HepG2 (cell line): ENCODE results near the gene CDC26. TPM values are rescaled to one million over a fixed set of nuclear protein-coding genes. Genes with fewer than 3 reads are reported as not detected.

ENCODE experiments used
- ARHGAP35 ChIP-seq: sonication (generic); formaldehyde crosslinking; IDR thresholded peaks from 2 replicates; pipeline ENCODE4 v1.9.0; 2022; ENCODE audit warnings: mild to moderate bottlenecking, inconsistent platforms, moderate library complexity, missing genetic modification reagents, borderline replicate concordance
- CCDC6 ChIP-seq: sonication (generic); formaldehyde crosslinking; IDR thresholded peaks from 2 replicates; pipeline ENCODE4 v1.8.1; 2022; ENCODE audit warnings: mild to moderate bottlenecking, missing genetic modification reagents, moderate library complexity
- FOXM1 ChIP-seq: sonication (generic); formaldehyde crosslinking; IDR thresholded peaks from 2 replicates; pipeline ENCODE4 v1.5.0; 2020; ENCODE audit warnings: missing genetic modification reagents
- KLF6 ChIP-seq: IDR thresholded peaks from 2 replicates; pipeline ENCODE4 v1.8.0; 2016; ENCODE audit warnings: missing biosample characterization, missing genetic modification reagents
- MAFF ChIP-seq: IDR thresholded peaks from 2 replicates; pipeline ENCODE4 v1.6.1; 2011; ENCODE audit warnings: low read depth, low read length, improper control_type of control experiment
- MAFK ChIP-seq, 2 experiments: IDR thresholded peaks in 1 of 2; conservative IDR thresholded peaks in 1 of 2; 2 replicates each; pipeline ENCODE4 v1.6.1; 2011; ENCODE audit warnings: improper control_type of control experiment in 2 of 2, low read length in 2 of 2
- RAD21 ChIP-seq: fragments of 450-650 bp; formaldehyde crosslinking; IDR thresholded peaks from 2 replicates; pipeline ENCODE4 v1.5.0; 2020; ENCODE audit warnings: mild to moderate bottlenecking
- RARG ChIP-seq: sonication (generic); formaldehyde crosslinking; IDR thresholded peaks from 2 replicates; pipeline ENCODE4 v1.4.0; 2020; ENCODE audit warnings: low read depth, mild to moderate bottlenecking, missing genetic modification reagents
- RFXAP ChIP-seq: sonication (generic); formaldehyde crosslinking; IDR thresholded peaks from 2 replicates; pipeline ENCODE4 v1.4.0; 2020; ENCODE audit warnings: missing genetic modification reagents, borderline replicate concordance
- RXRB ChIP-seq: IDR thresholded peaks from 2 replicates; pipeline ENCODE4 v1.6.1; 2016; ENCODE audit warnings: borderline replicate concordance, missing genetic modification reagents, missing compliant biosample characterization
- SMC3 ChIP-seq: IDR thresholded peaks from 2 replicates; pipeline ENCODE4 v1.6.1; 2011; ENCODE audit warnings: low read length, improper control_type of control experiment
- STAG1 ChIP-seq: sonication (generic); formaldehyde crosslinking; IDR thresholded peaks from 2 replicates; pipeline ENCODE4 v1.4.0; 2020; ENCODE audit warnings: missing genetic modification reagents
- SUZ12 ChIP-seq: fragments of 150-350 bp; IDR thresholded peaks from 2 replicates; pipeline ENCODE4 v1.6.1; 2014; ENCODE audit warnings: low read depth, low read length
- THYN1 ChIP-seq: sonication (generic); formaldehyde crosslinking; IDR thresholded peaks from 2 replicates; pipeline ENCODE4 v1.8.1; 2023; ENCODE audit warnings: low read depth, mild to moderate bottlenecking, moderate library complexity, missing genetic modification reagents, borderline replicate concordance
- ZNF205 ChIP-seq: IDR thresholded peaks from 2 replicates; pipeline ENCODE4 v1.6.1; 2018; ENCODE audit warnings: missing biosample characterization, missing genetic modification reagents
- ZNF562 ChIP-seq: sonication (generic); formaldehyde crosslinking; IDR thresholded peaks from 2 replicates; pipeline ENCODE4 v1.8.0; 2022; ENCODE audit warnings: missing genetic modification reagents, borderline replicate concordance
- ZNF782 ChIP-seq: sonication (generic); formaldehyde crosslinking; IDR thresholded peaks from 2 replicates; pipeline ENCODE4 v1.4.0; 2020; ENCODE audit warnings: missing genetic modification reagents, mild to moderate bottlenecking, borderline replicate concordance
- polyA plus RNA-seq, 8 experiments: library from polyadenylated mRNA; depleted of rRNA in 3 of 8; stranded (reverse) in 7 of 8; unstranded in 1 of 8; fragments of >200 nt; fragmentation: Illumina TruSeq in 4 of 8; extraction: Trizol in 4 of 8; gene quantifications; 2 replicates each; pipeline versions ENCODE4 v1.2.1 to v1.2.3, GENCODE V29; 2011 to 2016; ENCODE audit warnings: low read depth in 4 of 8, missing spikeins in 1 of 8, mixed read lengths in 1 of 8; ENCODE audit not compliant: insufficient read depth in 1 of 8
- total RNA-seq, 5 experiments: library from RNA; depleted of rRNA; stranded (reverse); fragments of >200 nt; fragmentation: Illumina TruSeq; extraction: Trizol; gene quantifications; 2 replicates each; pipeline ENCODE4 v1.2.3, GENCODE V29; 2016; ENCODE audit warnings: low read depth in 1 of 5
- TF ChIP-seq, protein P1 (sequence below): sonication (generic); formaldehyde crosslinking; IDR thresholded peaks from 2 replicates; pipeline ENCODE4 v1.5.0; 2020; ENCODE audit warnings: mild to moderate bottlenecking, missing genetic modification reagents, moderate library complexity
- TF ChIP-seq, protein P2 (sequence below): sonication (generic); formaldehyde crosslinking; IDR thresholded peaks from 2 replicates; pipeline ENCODE4 v1.9.0; 2021; ENCODE audit warnings: mild to moderate bottlenecking, missing genetic modification reagents
- TF ChIP-seq, protein P3 (sequence below): sonication (generic); formaldehyde crosslinking; IDR thresholded peaks from 2 replicates; pipeline ENCODE4 v1.8.1; 2023; ENCODE audit warnings: missing genetic modification reagents, mild to moderate bottlenecking, borderline replicate concordance
- TF ChIP-seq, protein P4 (sequence below): sonication (generic); formaldehyde crosslinking; IDR thresholded peaks from 2 replicates; pipeline ENCODE4 v1.4.0; 2020; ENCODE audit warnings: missing genetic modification reagents

The CDC26 gene
- total and polyA plus RNA-seq, 2 of the 13 experiments (the other 11 are each of a cell fraction or from before 2014, with no cell fraction given), result 26.6 to 57.9 TPM

DNA sequence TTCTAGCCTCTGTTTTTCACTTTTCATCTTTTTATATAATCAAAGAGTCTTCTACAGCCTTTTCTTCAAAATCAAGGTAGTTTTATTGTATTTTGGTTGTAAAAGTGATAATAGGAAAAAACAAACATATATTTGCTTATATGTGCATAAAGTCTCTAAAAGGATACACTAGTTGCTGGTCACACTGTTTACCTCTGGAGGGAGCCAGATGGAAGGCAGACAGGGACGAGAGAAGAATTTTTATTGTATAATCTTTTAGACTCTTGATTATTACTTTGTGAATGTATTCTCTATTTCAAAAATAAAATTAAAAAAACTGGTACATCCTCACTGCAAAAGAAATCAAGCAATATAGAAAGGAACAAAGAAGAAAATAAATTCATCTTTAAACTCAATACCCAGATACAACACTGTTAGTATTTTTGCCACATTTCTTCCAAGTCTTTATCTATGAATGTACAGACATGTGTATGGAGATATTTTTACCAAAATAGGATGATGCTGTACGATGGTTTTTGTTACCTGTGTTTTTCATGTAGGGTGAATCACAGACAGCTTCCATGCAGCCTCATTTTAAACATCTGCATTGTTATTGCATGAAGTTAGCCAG lies 33.9 kb upstream of the CDC26 start (continued):
- TF ChIP-seq, protein P1, sequence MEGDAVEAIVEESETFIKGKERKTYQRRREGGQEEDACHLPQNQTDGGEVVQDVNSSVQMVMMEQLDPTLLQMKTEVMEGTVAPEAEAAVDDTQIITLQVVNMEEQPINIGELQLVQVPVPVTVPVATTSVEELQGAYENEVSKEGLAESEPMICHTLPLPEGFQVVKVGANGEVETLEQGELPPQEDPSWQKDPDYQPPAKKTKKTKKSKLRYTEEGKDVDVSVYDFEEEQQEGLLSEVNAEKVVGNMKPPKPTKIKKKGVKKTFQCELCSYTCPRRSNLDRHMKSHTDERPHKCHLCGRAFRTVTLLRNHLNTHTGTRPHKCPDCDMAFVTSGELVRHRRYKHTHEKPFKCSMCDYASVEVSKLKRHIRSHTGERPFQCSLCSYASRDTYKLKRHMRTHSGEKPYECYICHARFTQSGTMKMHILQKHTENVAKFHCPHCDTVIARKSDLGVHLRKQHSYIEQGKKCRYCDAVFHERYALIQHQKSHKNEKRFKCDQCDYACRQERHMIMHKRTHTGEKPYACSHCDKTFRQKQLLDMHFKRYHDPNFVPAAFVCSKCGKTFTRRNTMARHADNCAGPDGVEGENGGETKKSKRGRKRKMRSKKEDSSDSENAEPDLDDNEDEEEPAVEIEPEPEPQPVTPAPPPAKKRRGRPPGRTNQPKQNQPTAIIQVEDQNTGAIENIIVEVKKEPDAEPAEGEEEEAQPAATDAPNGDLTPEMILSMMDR (CRISPR knock-in tag), result peak; percentile 72
- TF ChIP-seq, protein P2, sequence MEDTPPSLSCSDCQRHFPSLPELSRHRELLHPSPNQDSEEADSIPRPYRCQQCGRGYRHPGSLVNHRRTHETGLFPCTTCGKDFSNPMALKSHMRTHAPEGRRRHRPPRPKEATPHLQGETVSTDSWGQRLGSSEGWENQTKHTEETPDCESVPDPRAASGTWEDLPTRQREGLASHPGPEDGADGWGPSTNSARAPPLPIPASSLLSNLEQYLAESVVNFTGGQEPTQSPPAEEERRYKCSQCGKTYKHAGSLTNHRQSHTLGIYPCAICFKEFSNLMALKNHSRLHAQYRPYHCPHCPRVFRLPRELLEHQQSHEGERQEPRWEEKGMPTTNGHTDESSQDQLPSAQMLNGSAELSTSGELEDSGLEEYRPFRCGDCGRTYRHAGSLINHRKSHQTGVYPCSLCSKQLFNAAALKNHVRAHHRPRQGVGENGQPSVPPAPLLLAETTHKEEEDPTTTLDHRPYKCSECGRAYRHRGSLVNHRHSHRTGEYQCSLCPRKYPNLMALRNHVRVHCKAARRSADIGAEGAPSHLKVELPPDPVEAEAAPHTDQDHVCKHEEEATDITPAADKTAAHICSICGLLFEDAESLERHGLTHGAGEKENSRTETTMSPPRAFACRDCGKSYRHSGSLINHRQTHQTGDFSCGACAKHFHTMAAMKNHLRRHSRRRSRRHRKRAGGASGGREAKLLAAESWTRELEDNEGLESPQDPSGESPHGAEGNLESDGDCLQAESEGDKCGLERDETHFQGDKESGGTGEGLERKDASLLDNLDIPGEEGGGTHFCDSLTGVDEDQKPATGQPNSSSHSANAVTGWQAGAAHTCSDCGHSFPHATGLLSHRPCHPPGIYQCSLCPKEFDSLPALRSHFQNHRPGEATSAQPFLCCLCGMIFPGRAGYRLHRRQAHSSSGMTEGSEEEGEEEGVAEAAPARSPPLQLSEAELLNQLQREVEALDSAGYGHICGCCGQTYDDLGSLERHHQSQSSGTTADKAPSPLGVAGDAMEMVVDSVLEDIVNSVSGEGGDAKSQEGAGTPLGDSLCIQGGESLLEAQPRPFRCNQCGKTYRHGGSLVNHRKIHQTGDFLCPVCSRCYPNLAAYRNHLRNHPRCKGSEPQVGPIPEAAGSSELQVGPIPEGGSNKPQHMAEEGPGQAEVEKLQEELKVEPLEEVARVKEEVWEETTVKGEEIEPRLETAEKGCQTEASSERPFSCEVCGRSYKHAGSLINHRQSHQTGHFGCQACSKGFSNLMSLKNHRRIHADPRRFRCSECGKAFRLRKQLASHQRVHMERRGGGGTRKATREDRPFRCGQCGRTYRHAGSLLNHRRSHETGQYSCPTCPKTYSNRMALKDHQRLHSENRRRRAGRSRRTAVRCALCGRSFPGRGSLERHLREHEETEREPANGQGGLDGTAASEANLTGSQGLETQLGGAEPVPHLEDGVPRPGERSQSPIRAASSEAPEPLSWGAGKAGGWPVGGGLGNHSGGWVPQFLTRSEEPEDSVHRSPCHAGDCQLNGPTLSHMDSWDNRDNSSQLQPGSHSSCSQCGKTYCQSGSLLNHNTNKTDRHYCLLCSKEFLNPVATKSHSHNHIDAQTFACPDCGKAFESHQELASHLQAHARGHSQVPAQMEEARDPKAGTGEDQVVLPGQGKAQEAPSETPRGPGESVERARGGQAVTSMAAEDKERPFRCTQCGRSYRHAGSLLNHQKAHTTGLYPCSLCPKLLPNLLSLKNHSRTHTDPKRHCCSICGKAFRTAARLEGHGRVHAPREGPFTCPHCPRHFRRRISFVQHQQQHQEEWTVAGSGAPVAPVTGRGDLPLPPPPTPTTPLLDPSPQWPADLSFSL (CRISPR knock-in tag), result no peak
- no peak for TF ChIP-seq ZNF562 (CRISPR knock-in tag)
- no peak for TF ChIP-seq ZNF782
- TF ChIP-seq RARG (CRISPR knock-in tag), result no peak
- TF ChIP-seq KLF6 (CRISPR knock-in tag), result no peak
- peak; percentile 45 to 50; a peak in 3 of 4 replicates for TF ChIP-seq MAFK (conservative IDR thresholded peaks at IDR 0.05 in 1 of 2, IDR thresholded peaks at IDR 0.05 in 1 of 2; ENCODE audit: low read length in 2 of 2)
- no peak for TF ChIP-seq RFXAP (CRISPR knock-in tag)
- TF ChIP-seq, protein P3, sequence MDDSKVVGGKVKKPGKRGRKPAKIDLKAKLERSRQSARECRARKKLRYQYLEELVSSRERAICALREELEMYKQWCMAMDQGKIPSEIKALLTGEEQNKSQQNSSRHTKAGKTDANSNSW, result no peak
- no peak for TF ChIP-seq CCDC6
- peak; percentile 59 for TF ChIP-seq RAD21 (CRISPR knock-in tag)
- peak; percentile 67 for TF ChIP-seq SMC3
- peak; percentile 39 for TF ChIP-seq MAFF
- TF ChIP-seq, protein P4, sequence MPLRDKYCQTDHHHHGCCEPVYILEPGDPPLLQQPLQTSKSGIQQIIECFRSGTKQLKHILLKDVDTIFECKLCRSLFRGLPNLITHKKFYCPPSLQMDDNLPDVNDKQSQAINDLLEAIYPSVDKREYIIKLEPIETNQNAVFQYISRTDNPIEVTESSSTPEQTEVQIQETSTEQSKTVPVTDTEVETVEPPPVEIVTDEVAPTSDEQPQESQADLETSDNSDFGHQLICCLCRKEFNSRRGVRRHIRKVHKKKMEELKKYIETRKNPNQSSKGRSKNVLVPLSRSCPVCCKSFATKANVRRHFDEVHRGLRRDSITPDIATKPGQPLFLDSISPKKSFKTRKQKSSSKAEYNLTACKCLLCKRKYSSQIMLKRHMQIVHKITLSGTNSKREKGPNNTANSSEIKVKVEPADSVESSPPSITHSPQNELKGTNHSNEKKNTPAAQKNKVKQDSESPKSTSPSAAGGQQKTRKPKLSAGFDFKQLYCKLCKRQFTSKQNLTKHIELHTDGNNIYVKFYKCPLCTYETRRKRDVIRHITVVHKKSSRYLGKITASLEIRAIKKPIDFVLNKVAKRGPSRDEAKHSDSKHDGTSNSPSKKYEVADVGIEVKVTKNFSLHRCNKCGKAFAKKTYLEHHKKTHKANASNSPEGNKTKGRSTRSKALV (CRISPR knock-in tag), result no peak
- no peak for TF ChIP-seq RXRB
- TF ChIP-seq STAG1 (CRISPR knock-in tag), result peak; percentile 80
- no peak for TF ChIP-seq SUZ12
- TF ChIP-seq ZNF205 (CRISPR knock-in tag), result peak; percentile 63; the same call in 1 of the 2 replicates
- TF ChIP-seq ARHGAP35 (CRISPR knock-in tag), result no peak
- no peak for TF ChIP-seq FOXM1
- TF ChIP-seq THYN1 (CRISPR knock-in tag), result no peak
